Stimulated activated naive B cell treated with anti-CD40 and anti-IgM and Interleukin-4, amounts not matched to agents 10 μg/mL and 1 μg/mL and 100 μg/mL, for 72 hours (primary cell): ENCODE results near the gene SUPT3H.
"Not testable (repeated sequence)": the region's sequence is repeated elsewhere in the genome, so short reads cannot be mapped to it uniquely, and the experiment has no call there.

Source experiments
- ATAC-seq, 2 donors: fragments of 150-1000 bp; cut with Tn5 transposase; replicated peaks; 2 replicates each; pipeline ENCODE4 v1.10.0; 2021; ENCODE audit warnings: moderate library complexity in 1 of 2
- DNase-seq: peaks from one replicate; pipeline ENCODE4 v3.0.0; 2021
- H3K27ac Mint-ChIP-seq: one replicate; pipeline ENCODE4 v1.8.0; 2022; ENCODE audit warnings: mild to moderate bottlenecking, mixed read lengths
- H3K27me3 Mint-ChIP-seq, 2 donors: one replicate each; pipeline ENCODE4 v1.8.0; 2022; ENCODE audit warnings: mixed read lengths in 2 of 2
- H3K36me3 Mint-ChIP-seq, 2 donors: one replicate each; pipeline ENCODE4 v1.8.0; 2022; ENCODE audit warnings: mixed read lengths in 2 of 2, mild to moderate bottlenecking in 1 of 2
- H3K4me1 Mint-ChIP-seq, 2 donors: one replicate each; pipeline ENCODE4 v1.8.0; 2022; ENCODE audit warnings: mixed read lengths in 2 of 2, mild to moderate bottlenecking in 1 of 2
- H3K4me3 Mint-ChIP-seq, 2 donors: one replicate each; pipeline ENCODE4 v1.8.0; 2022; ENCODE audit warnings: mild to moderate bottlenecking in 2 of 2, mixed read lengths in 2 of 2, moderate library complexity in 1 of 2
- H3K9me3 Mint-ChIP-seq, 2 donors: one replicate each; pipeline ENCODE4 v1.8.0; 2022; ENCODE audit warnings: mixed read lengths in 2 of 2, mild to moderate bottlenecking in 1 of 2

The SUPT3H gene

GRCh38 chr6:45148278-45148677 is 229.5 kb downstream of the SUPT3H start:
- peaks cover 15 to 18% of the 10 kb centered on the region in 2 donors for H3K36me3 Mint-ChIP-seq
- no peak overlapping the region for H3K4me3 Mint-ChIP-seq
- H3K27ac Mint-ChIP-seq = no peak overlapping the region
- ATAC-seq = no peak
- H3K9me3 Mint-ChIP-seq = peaks cover 10 to 19% of the 10 kb centered on the region in 2 donors
- DNase-seq = no peak
- peaks cover 0 to 7% of the 10 kb centered on the region in 2 donors for H3K4me1 Mint-ChIP-seq
- H3K27me3 Mint-ChIP-seq = no peaks in the 10 kb centered on the region

- H3K4me1 Mint-ChIP-seq, H3K4me3 Mint-ChIP-seq, ATAC-seq, H3K27me3 Mint-ChIP-seq, DNase-seq, H3K27ac Mint-ChIP-seq: not testable (repeated sequence)
- Mint-ChIP-seq H3K36me3 (peaks cover 24 to 35% of the 10 kb centered on the region in 2 donors), H3K9me3 (peaks cover 23 to 29% of the 10 kb centered on the region in 2 donors)
These were observed 232.1 kb downstream of the SUPT3H start for GRCh38 chr6:45145658-45146057.

GRCh38 chr6:45138765-45139164 is 239.0 kb downstream of the SUPT3H start:
- DNase-seq = no peak
- Mint-ChIP-seq H3K27me3 (no peaks in the 10 kb centered on the region), H3K27ac (no peak overlapping the region), H3K4me3 (no peak overlapping the region), H3K4me1 (peaks cover 0 to 4% of the 10 kb centered on the region in 2 donors), H3K9me3 (peaks cover 33 to 48% of the 10 kb centered on the region in 2 donors), H3K36me3 (peaks cover 38 to 54% of the 10 kb centered on the region in 2 donors)
- no peak for ATAC-seq

- peaks cover 29 to 36% of the 10 kb centered on the region in 2 donors for H3K36me3 Mint-ChIP-seq
These were observed 241.2 kb downstream of the SUPT3H start for GRCh38 chr6:45136495-45136894.

GRCh38 chr6:45132658-45133294 is 245.0 kb downstream of the SUPT3H start:
- no peaks in the 10 kb centered on the region for H3K27me3 Mint-ChIP-seq

More at GRCh38 chr6:45136495-45136894, 241.2 kb downstream of the SUPT3H start:
- H3K4me1 Mint-ChIP-seq = no peaks in the 10 kb centered on the region
- no peaks in the 10 kb centered on the region for H3K27me3 Mint-ChIP-seq
- peaks cover 20 to 34% of the 10 kb centered on the region in 2 donors for H3K9me3 Mint-ChIP-seq
- DNase-seq (no peak), ATAC-seq (no peak)
- no peak overlapping the region for H3K27ac Mint-ChIP-seq
- H3K4me3 Mint-ChIP-seq = no peak overlapping the region

GRCh38 chr6:45132059-45132458 is 245.7 kb downstream of the SUPT3H start:
- H3K4me3 Mint-ChIP-seq = no peak overlapping the region
- no peak overlapping the region for H3K27ac Mint-ChIP-seq
- ATAC-seq (no peak), DNase-seq (no peak)
- peaks cover 20 to 21% of the 10 kb centered on the region in 2 donors for H3K36me3 Mint-ChIP-seq
- H3K4me1 Mint-ChIP-seq = no peaks in the 10 kb centered on the region
- no peaks in the 10 kb centered on the region for H3K27me3 Mint-ChIP-seq
- peaks cover 14 to 19% of the 10 kb centered on the region in 2 donors for H3K9me3 Mint-ChIP-seq

More at GRCh38 chr6:45132658-45133294, 245.0 kb downstream of the SUPT3H start:
- DNase-seq = no peak
- Mint-ChIP-seq H3K27ac (no peak overlapping the region), H3K4me1 (no peaks in the 10 kb centered on the region), H3K4me3 (no peak overlapping the region), H3K9me3 (peaks cover 15 to 19% of the 10 kb centered on the region in 2 donors), H3K36me3 (peaks cover 20 to 21% of the 10 kb centered on the region in 2 donors)
- no peak for ATAC-seq

GRCh38 chr6:45129051-45129450 is 248.7 kb downstream of the SUPT3H start:
- DNase-seq (no peak), ATAC-seq (no peak)
- no peak overlapping the region for H3K4me3 Mint-ChIP-seq
- H3K27ac Mint-ChIP-seq = no peak overlapping the region
- no peaks in the 10 kb centered on the region for H3K4me1 Mint-ChIP-seq
- H3K36me3 Mint-ChIP-seq = peaks cover 0 to 1% of the 10 kb centered on the region in 2 donors
- H3K27me3 Mint-ChIP-seq = no peaks in the 10 kb centered on the region
- no peaks in the 10 kb centered on the region for H3K9me3 Mint-ChIP-seq

- no peaks in the 10 kb centered on the region for H3K27me3 Mint-ChIP-seq
- H3K27ac Mint-ChIP-seq = no peak overlapping the region
- ATAC-seq = no peak
- DNase-seq = no peak
- no peaks in the 10 kb centered on the region for H3K9me3 Mint-ChIP-seq
- no peaks in the 10 kb centered on the region for H3K4me1 Mint-ChIP-seq
- no peak overlapping the region for H3K4me3 Mint-ChIP-seq
- H3K36me3 Mint-ChIP-seq = no peaks in the 10 kb centered on the region
These were observed 250.5 kb downstream of the SUPT3H start for GRCh38 chr6:45127185-45127584.

GRCh38 chr6:45126033-45126432 is 251.7 kb downstream of the SUPT3H start:
- Mint-ChIP-seq H3K36me3 (no peaks in the 10 kb centered on the region), H3K4me3 (no peak overlapping the region), H3K4me1 (no peaks in the 10 kb centered on the region), H3K27ac (no peak overlapping the region), H3K27me3 (no peaks in the 10 kb centered on the region), H3K9me3 (no peaks in the 10 kb centered on the region)
- ATAC-seq (no peak), DNase-seq (no peak)

GRCh38 chr6:45123023-45123422 is 254.7 kb downstream of the SUPT3H start:
- Mint-ChIP-seq H3K27me3 (no peaks in the 10 kb centered on the region), H3K27ac (no peak overlapping the region), H3K4me1 (no peaks in the 10 kb centered on the region), H3K9me3 (no peaks in the 10 kb centered on the region), H3K36me3 (no peaks in the 10 kb centered on the region), H3K4me3 (no peak overlapping the region)
- DNase-seq (no peak), ATAC-seq (no peak)

- no peaks in the 10 kb centered on the region for H3K27me3 Mint-ChIP-seq
- H3K4me1 Mint-ChIP-seq = peaks cover 4 to 6% of the 10 kb centered on the region in 2 donors
- no peaks in the 10 kb centered on the region for H3K9me3 Mint-ChIP-seq
- ATAC-seq (no peak), DNase-seq (no peak)
- no peaks in the 10 kb centered on the region for H3K36me3 Mint-ChIP-seq
- H3K27ac Mint-ChIP-seq = no peak overlapping the region
- H3K4me3 Mint-ChIP-seq = no peak overlapping the region
These were observed 259.0 kb downstream of the SUPT3H start for GRCh38 chr6:45118754-45119153.

GRCh38 chr6:45116714-45117410 is 260.9 kb downstream of the SUPT3H start:
- Mint-ChIP-seq H3K4me1 (peaks cover 4 to 6% of the 10 kb centered on the region in 2 donors), H3K27ac (no peak overlapping the region), H3K9me3 (no peaks in the 10 kb centered on the region), H3K27me3 (no peaks in the 10 kb centered on the region), H3K36me3 (no peaks in the 10 kb centered on the region), H3K4me3 (no peak overlapping the region)
- DNase-seq (no peak), ATAC-seq (no peak)

- Mint-ChIP-seq H3K9me3 (no peaks in the 10 kb centered on the region), H3K27me3 (no peaks in the 10 kb centered on the region), H3K36me3 (no peaks in the 10 kb centered on the region), H3K27ac (no peak overlapping the region), H3K4me1 (peaks cover 4 to 6% of the 10 kb centered on the region in 2 donors), H3K4me3 (no peak overlapping the region)
- no peak for DNase-seq
- no peak for ATAC-seq
These were observed 262.0 kb downstream of the SUPT3H start for GRCh38 chr6:45115696-45116095.

- H3K36me3 Mint-ChIP-seq = no peaks in the 10 kb centered on the region
- H3K9me3 Mint-ChIP-seq = no peaks in the 10 kb centered on the region
- no peak overlapping the region for H3K27ac Mint-ChIP-seq
- peaks cover 11 to 12% of the 10 kb centered on the region in 2 donors for H3K4me1 Mint-ChIP-seq
- ATAC-seq = no peak
- no peak for DNase-seq
- H3K27me3 Mint-ChIP-seq = no peaks in the 10 kb centered on the region
- no peak overlapping the region for H3K4me3 Mint-ChIP-seq
These were observed 265.0 kb downstream of the SUPT3H start for GRCh38 chr6:45112711-45113110.

GRCh38 chr6:45109551-45109950 is 268.2 kb downstream of the SUPT3H start:
- no peaks in the 10 kb centered on the region for H3K36me3 Mint-ChIP-seq
- H3K27me3 Mint-ChIP-seq = no peaks in the 10 kb centered on the region
- H3K27ac Mint-ChIP-seq = no peak overlapping the region
- peaks cover 7% of the 10 kb centered on the region in 2 donors for H3K4me1 Mint-ChIP-seq
- ATAC-seq (no peak), DNase-seq (no peak)
- no peak overlapping the region for H3K4me3 Mint-ChIP-seq
- H3K9me3 Mint-ChIP-seq = no peaks in the 10 kb centered on the region
